Spleen (tissue), 11 donors: ENCODE results near the gene SHISA6. TPM values are rescaled to one million over a fixed set of nuclear protein-coding genes. Genes with fewer than 3 reads are reported as not detected.
"Not testable (repeated sequence)": the region's sequence is repeated elsewhere in the genome, so short reads cannot be mapped to it uniquely, and the experiment has no call there.

Experiments
- DNase-seq: peaks from one replicate; pipeline ENCODE4 v3.0.0-alpha.2; 2020
- H3K27ac ChIP-seq, 8 donors: fragments of 200-600 bp; sonication (generic) in 7 of 8; 1 replicate in 4 of 8; 2 replicates in 4 of 8; pipeline versions ENCODE4 v1.5.0 to v1.8.0; 2016 to 2021; ENCODE audit warnings: inconsistent platforms in 4 of 8, mild to moderate bottlenecking in 4 of 8, moderate library complexity in 1 of 8
- H3K27me3 ChIP-seq, 7 donors: fragments of 200-600 bp; sonication (generic) in 6 of 7; replicated peaks in 1 of 7; 1 replicate in 4 of 7; 2 replicates in 3 of 7; pipeline versions ENCODE4 v1.5.0 to v1.8.0; 2016 to 2021; ENCODE audit warnings: inconsistent platforms in 3 of 7, mild to moderate bottlenecking in 1 of 7
- H3K36me3 ChIP-seq, 6 donors: fragments of 200-600 bp; sonication (generic) in 5 of 6; 1 replicate in 4 of 6; 2 replicates in 2 of 6; pipeline versions ENCODE4 v1.5.0 to v1.8.0; 2016 to 2021; ENCODE audit warnings: inconsistent platforms in 2 of 6
- H3K4me1 ChIP-seq, 6 donors: fragments of 200-600 bp; sonication (generic) in 5 of 6; 1 replicate in 3 of 6; 2 replicates in 3 of 6; pipeline versions ENCODE4 v1.5.0 to v1.8.0; 2016 to 2021; ENCODE audit warnings: inconsistent platforms in 3 of 6
- H3K4me3 ChIP-seq, 8 donors: fragments of 200-600 bp; sonication (generic) in 7 of 8; 1 replicate in 4 of 8; 2 replicates in 4 of 8; pipeline versions ENCODE4 v1.5.0 to v1.8.0; 2016 to 2021; ENCODE audit warnings: inconsistent platforms in 4 of 8, mild to moderate bottlenecking in 4 of 8, moderate library complexity in 2 of 8
- H3K9me3 ChIP-seq, 8 donors: fragments of 200-600 bp; sonication (generic) in 7 of 8; 1 replicate in 4 of 8; 2 replicates in 4 of 8; pipeline versions ENCODE4 v1.5.0 to v1.8.0; 2016 to 2021; ENCODE audit warnings: inconsistent platforms in 4 of 8
- POLR2A ChIP-seq, 3 donors: fragments of 450-650 bp; IDR thresholded peaks; one replicate each; pipeline ENCODE4 v1.5.1; 2017; ENCODE audit warnings: antibody characterized with exemption in 3 of 3, mild to moderate bottlenecking in 1 of 3
- POLR2AphosphoS5 ChIP-seq, 3 donors: sonication (generic); formaldehyde crosslinking; IDR thresholded peaks; one replicate each; pipeline ENCODE4 v1.5.1; 2017; ENCODE audit warnings: antibody characterized with exemption in 3 of 3
- WGBS, 5 donors: extraction: QIAGEN DNeasy Blood & Tissue Kit in 3 of 5; methylation state at CpG; one replicate each; pipeline versions ENCODE4 v1.1.5 to v1.1.7; 2013 to 2018; 5-methylcytosine and 5-hydroxymethylcytosine counted together
- intact Hi-C: fragments of 100-400 bp; cut with DNase I; formaldehyde crosslinking; loops from one replicate; pipeline ENCODE4 v1.15.0; 2023; ENCODE audit warnings: low total_unique reads
- polyA plus RNA-seq, 3 donors: library from polyadenylated mRNA; stranded (reverse); fragments of 200-250 nt; gene quantifications; one replicate each; pipeline ENCODE4 v1.2.1, GENCODE V29; 2013
- total RNA-seq, 7 donors: library from RNA; depleted of rRNA in 3 of 7; stranded (reverse); fragments of >200 nt in 3 of 7; fragmentation: NEBNext Ultra II Directional in 4 of 7; extraction: Animal tissue kit (Norgen Biotek cat#: 25700) in 4 of 7; gene quantifications; one replicate each; pipeline versions ENCODE4 v1.1.0 to v1.2.1, GENCODE V29; 2016 to 2021
- TF ChIP-seq, protein P1 (sequence below), 11 experiments: fragments of 200-600 bp in 7 of 11; fragments of 450-650 bp in 4 of 11; sonication (generic) in 4 of 11; IDR thresholded peaks in 8 of 11; conservative IDR thresholded peaks in 3 of 11; 1 replicate in 7 of 11; 2 replicates in 4 of 11; pipeline versions ENCODE4 v1.4.0 to v1.8.0; 2016 to 2021; ENCODE audit warnings: antibody characterized with exemption in 11 of 11, inconsistent platforms in 4 of 11, mild to moderate bottlenecking in 1 of 11
- donor health status: healthy with polysubstance abuse.
- donor health status: DM: no; HTN: no; CAD: no; lungs with moderate emphysema.
- donor health status: DM: no; HTN: no; CAD: no.
- donor health status: Bipolar disorder and iron deficiency.
- donor health status: healthy.
- donor health status: DM: no; HTN: no; CAD: no.
- donor health status: DM: yes; HTN: yes; CAD: no.

Gene SHISA6
- total and polyA plus RNA-seq, 10 donors, result under 0.01 to 0.35 (median 0.10) TPM; not detected in 3

GRCh38 chr17:11308531-11308930 is 67.5 kb downstream of the SHISA6 start:
- H3K4me1 ChIP-seq, result no peaks in the 10 kb centered on the region
- H3K27me3 ChIP-seq, result peaks cover 0 to 5% (median 0%) of the 10 kb centered on the region in 7 donors
- intact Hi-C loops, result no loop called here
- peaks cover 0 to 18% (median 0%) of the 10 kb centered on the region in 8 donors for H3K9me3 ChIP-seq
- no peak for DNase-seq
- WGBS, 5 donors, result 71 to 83% (median 77%) methylated on average over 7 of the region's 7 CpGs
- no peak overlapping the region for H3K27ac ChIP-seq
- TF ChIP-seq, protein P1, sequence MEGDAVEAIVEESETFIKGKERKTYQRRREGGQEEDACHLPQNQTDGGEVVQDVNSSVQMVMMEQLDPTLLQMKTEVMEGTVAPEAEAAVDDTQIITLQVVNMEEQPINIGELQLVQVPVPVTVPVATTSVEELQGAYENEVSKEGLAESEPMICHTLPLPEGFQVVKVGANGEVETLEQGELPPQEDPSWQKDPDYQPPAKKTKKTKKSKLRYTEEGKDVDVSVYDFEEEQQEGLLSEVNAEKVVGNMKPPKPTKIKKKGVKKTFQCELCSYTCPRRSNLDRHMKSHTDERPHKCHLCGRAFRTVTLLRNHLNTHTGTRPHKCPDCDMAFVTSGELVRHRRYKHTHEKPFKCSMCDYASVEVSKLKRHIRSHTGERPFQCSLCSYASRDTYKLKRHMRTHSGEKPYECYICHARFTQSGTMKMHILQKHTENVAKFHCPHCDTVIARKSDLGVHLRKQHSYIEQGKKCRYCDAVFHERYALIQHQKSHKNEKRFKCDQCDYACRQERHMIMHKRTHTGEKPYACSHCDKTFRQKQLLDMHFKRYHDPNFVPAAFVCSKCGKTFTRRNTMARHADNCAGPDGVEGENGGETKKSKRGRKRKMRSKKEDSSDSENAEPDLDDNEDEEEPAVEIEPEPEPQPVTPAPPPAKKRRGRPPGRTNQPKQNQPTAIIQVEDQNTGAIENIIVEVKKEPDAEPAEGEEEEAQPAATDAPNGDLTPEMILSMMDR (IDR thresholded peaks at IDR 0.05 in 8 of 11, conservative IDR thresholded peaks at IDR 0.05 in 3 of 11), result no peak
- TF ChIP-seq POLR2AphosphoS5 (IDR thresholded peaks at IDR 0.05) (no peak), POLR2A (IDR thresholded peaks at IDR 0.05) (no peak)
- no peaks in the 10 kb centered on the region for H3K36me3 ChIP-seq
- no peak overlapping the region for H3K4me3 ChIP-seq

- H3K4me1 ChIP-seq, result no peaks in the 10 kb centered on the region
- H3K4me3 ChIP-seq, result no peak overlapping the region
- 73 to 92% (median 75%) methylated on average over 3 of the region's 3 CpGs for WGBS, 5 donors
- peaks cover 0 to 13% (median 0%) of the 10 kb centered on the region in 8 donors for H3K9me3 ChIP-seq
- intact Hi-C loops, result no loop called here
- peaks cover 0 to 1% (median 0%) of the 10 kb centered on the region in 7 donors for H3K27me3 ChIP-seq
- DNase-seq, result no peak
- H3K36me3 ChIP-seq, result no peaks in the 10 kb centered on the region
- no peak overlapping the region for H3K27ac ChIP-seq
- no peak for TF ChIP-seq POLR2A (IDR thresholded peaks at IDR 0.05)
- TF ChIP-seq POLR2AphosphoS5 (IDR thresholded peaks at IDR 0.05), result no peak
- TF ChIP-seq, protein P1 (IDR thresholded peaks at IDR 0.05 in 8 of 11, conservative IDR thresholded peaks at IDR 0.05 in 3 of 11), result no peak
Observed at GRCh38 chr17:11309033-11309432, 68.0 kb downstream of the SHISA6 start.

GRCh38 chr17:11309850-11310249 is 68.8 kb downstream of the SHISA6 start:
- H3K27me3 ChIP-seq, result no peaks in the 10 kb centered on the region
- DNase-seq, result no peak
- no peak for TF ChIP-seq POLR2A (IDR thresholded peaks at IDR 0.05)
- TF ChIP-seq, protein P1 (IDR thresholded peaks at IDR 0.05 in 8 of 11, conservative IDR thresholded peaks at IDR 0.05 in 3 of 11), result no peak
- TF ChIP-seq POLR2AphosphoS5 (IDR thresholded peaks at IDR 0.05), result no peak
- H3K36me3 ChIP-seq, result no peaks in the 10 kb centered on the region
- H3K9me3 ChIP-seq, result peaks cover 0 to 8% (median 0%) of the 10 kb centered on the region in 8 donors
- no peak overlapping the region for H3K27ac ChIP-seq
- intact Hi-C loops, result no loop called here
- no peaks in the 10 kb centered on the region for H3K4me1 ChIP-seq
- H3K4me3 ChIP-seq, result no peak overlapping the region

DNA sequence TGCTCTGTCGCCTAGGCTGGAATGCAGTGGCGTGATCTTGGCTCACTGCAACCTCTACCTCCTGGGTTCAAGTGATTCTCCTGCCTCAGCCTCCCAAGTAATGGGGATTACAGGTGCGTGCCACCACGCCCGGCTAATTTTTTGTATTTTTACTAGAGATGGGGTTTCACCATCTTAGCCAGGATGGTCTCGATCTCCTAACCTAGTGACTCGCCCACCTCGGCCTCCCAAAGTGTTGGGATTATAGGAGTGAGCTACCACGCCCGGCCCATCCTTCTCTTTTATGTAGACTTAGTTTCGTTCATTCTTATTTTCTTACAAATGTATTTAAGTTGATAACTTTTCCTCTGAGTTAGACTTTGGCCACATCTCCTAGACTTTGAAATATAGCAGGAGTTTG is 75.4 kb downstream of the SHISA6 start:
- DNase-seq, H3K36me3 ChIP-seq, H3K27me3 ChIP-seq, intact Hi-C loops, H3K27ac ChIP-seq, H3K4me3 ChIP-seq, H3K9me3 ChIP-seq, H3K4me1 ChIP-seq: not testable (repeated sequence)
- WGBS, 5 donors, result 76 to 92% (median 80%) methylated on average over 11 of the region's 11 CpGs

- Histone ChIP-seq H3K4me3 (no peak overlapping the region), H3K36me3 (no peaks in the 10 kb centered on the region), H3K9me3 (peaks cover 0 to 5% (median 0%) of the 10 kb centered on the region in 8 donors), H3K27ac (no peak overlapping the region), H3K4me1 (no peaks in the 10 kb centered on the region), H3K27me3 (no peaks in the 10 kb centered on the region)
- TF ChIP-seq, protein P1 (IDR thresholded peaks at IDR 0.05 in 8 of 11, conservative IDR thresholded peaks at IDR 0.05 in 3 of 11), result no peak
- TF ChIP-seq POLR2AphosphoS5 (IDR thresholded peaks at IDR 0.05) (no peak), POLR2A (IDR thresholded peaks at IDR 0.05) (no peak)
- DNase-seq, result no peak
- intact Hi-C loops, result no loop called here
- 85 to 93% (median 88%) methylated on average over 5 of the region's 5 CpGs for WGBS, 5 donors
Observed at GRCh38 chr17:11318207-11318606, 77.2 kb downstream of the SHISA6 start.
